ENCODE measurements around the gene USH1C.

DNA sequence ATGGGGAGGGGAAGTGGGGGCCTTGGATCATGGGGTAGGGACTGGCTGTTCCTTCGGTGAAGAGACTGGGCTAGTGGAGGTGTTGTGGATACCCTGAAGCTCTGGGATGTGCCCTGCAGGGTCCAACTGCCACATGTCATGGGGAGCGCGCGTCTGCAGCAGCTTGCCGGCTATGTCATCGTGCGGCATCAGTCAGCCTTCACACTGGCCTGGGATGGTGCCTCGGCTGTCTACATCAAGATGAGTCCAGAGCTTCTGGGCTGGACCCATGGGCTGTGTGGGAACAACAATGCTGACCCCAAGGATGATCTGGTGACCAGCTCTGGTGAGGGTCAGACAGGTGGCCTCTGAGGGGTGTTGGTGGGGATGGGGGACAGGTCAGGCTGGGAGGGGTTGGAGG lies 12.8 kb upstream of the USH1C start:
- no peak for TF ChIP-seq POLR2AphosphoS5 (IDR thresholded peaks at IDR 0.05; ENCODE audit: low read depth, low read length)
- no peak for TF ChIP-seq POLR2A (IDR thresholded peaks at IDR 0.05; ENCODE audit: low read depth, low read length)
- TF ChIP-seq TAF1 (IDR thresholded peaks at IDR 0.05; ENCODE audit: borderline replicate concordance, low read depth, low read length) = no peak
